ENCODE results near the gene TNIK.

TNIK gene

GRCh38 chr3:171340434-171340833 is 119.8 kb downstream of the TNIK start:
- DNase-seq (ENCODE audit: low read depth) = no peak

GRCh38 chr3:171339598-171339997 is 120.6 kb downstream of the TNIK start:
- no peak for DNase-seq (ENCODE audit: low read depth)

GRCh38 chr3:171336406-171336805 is 123.8 kb downstream of the TNIK start:
- DNase-seq (ENCODE audit: low read depth) = no peak

GRCh38 chr3:171335559-171335958 is 124.6 kb downstream of the TNIK start:
- no peak for DNase-seq (ENCODE audit: low read depth)

GRCh38 chr3:171334465-171334811 is 125.8 kb downstream of the TNIK start:
- no peak for DNase-seq (ENCODE audit: low read depth)

- no peak for DNase-seq (ENCODE audit: low read depth)
These were observed 126.3 kb downstream of the TNIK start for GRCh38 chr3:171333784-171334464.

- DNase-seq (ENCODE audit: low read depth) = no peak
These were observed 129.3 kb downstream of the TNIK start for GRCh38 chr3:171330938-171331337.

- no peak for DNase-seq (ENCODE audit: low read depth)
These were observed 130.5 kb downstream of the TNIK start for GRCh38 chr3:171329746-171330145.

GRCh38 chr3:171328419-171329082 is 131.7 kb downstream of the TNIK start:
- DNase-seq (ENCODE audit: low read depth) = no peak

- DNase-seq (ENCODE audit: low read depth) = no peak
These were observed 132.6 kb downstream of the TNIK start for GRCh38 chr3:171327441-171328174.

GRCh38 chr3:171326717-171327440 is 133.3 kb downstream of the TNIK start:
- no peak for DNase-seq (ENCODE audit: low read depth)

GRCh38 chr3:171323938-171324536 is 136.2 kb downstream of the TNIK start:
- DNase-seq (ENCODE audit: low read depth) = no peak

- no peak for DNase-seq (ENCODE audit: low read depth)
These were observed 138.4 kb downstream of the TNIK start for GRCh38 chr3:171321559-171322360.

GRCh38 chr3:171320750-171321558 is 139.3 kb downstream of the TNIK start:
- no peak for DNase-seq (ENCODE audit: low read depth)

- DNase-seq (ENCODE audit: low read depth) = no peak
These were observed 143.0 kb downstream of the TNIK start for GRCh38 chr3:171317171-171317570.

GRCh38 chr3:171315919-171316318 is 144.3 kb downstream of the TNIK start:
- no peak for DNase-seq (ENCODE audit: low read depth)

- DNase-seq (ENCODE audit: low read depth) = no peak
These were observed 145.1 kb downstream of the TNIK start for GRCh38 chr3:171315101-171315500.

- DNase-seq (ENCODE audit: low read depth) = no peak
These were observed 145.9 kb downstream of the TNIK start for GRCh38 chr3:171314341-171314740.

GRCh38 chr3:171313702-171314101 is 146.5 kb downstream of the TNIK start:
- no peak for DNase-seq (ENCODE audit: low read depth)

GRCh38 chr3:171312741-171313140 is 147.5 kb downstream of the TNIK start:
- no peak for DNase-seq (ENCODE audit: low read depth)

Measured in stimulated activated CD8-positive, alpha-beta memory T cell treated with anti-CD3 and anti-CD28 coated beads, Interleukin-7, amount 100 ng/mL, for 24 hours (primary cell).